ENCODE results near the gene FHIT. TPM values are rescaled to one million over a fixed set of nuclear protein-coding genes. Genes with fewer than 3 reads are reported as not detected.

The FHIT gene
- polyA plus RNA-seq, 1 of the 3 experiments (the other 2 are of a cell fraction): 0.41 TPM

DNA sequence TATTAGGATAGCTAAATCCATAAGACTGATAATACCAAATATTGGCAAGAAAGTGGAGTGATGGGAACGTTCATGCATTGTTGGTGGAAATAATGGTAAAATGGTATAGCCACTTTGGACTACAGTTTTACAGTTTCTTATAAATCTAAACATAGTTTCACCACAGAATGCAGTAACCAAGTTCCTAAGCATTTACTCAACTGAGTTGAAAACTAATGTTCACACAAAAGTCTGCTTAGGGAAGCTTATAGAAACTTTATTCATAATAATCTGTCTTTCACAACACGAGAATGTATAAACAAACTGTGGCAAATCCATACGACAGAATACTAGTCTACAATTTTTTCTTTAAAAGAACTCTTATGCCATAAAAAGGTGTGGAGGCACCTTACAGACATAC is 969.3 kb downstream of the FHIT start:
- ChIA-PET CTCF (no interaction called here), POLR2A (no interaction called here)
- no peak for DNase-seq
- Histone ChIP-seq H3K27ac (ENCODE audit: low read depth in 2 of 2, low read length in 1 of 2) (no peak overlapping the region), H3K4me1 (ENCODE audit: control insufficient read depth in 1 of 2, insufficient read depth in 2 of 2, low read depth in 1 of 2, low read length in 1 of 2) (no peaks in the 10 kb centered on the region), H3K4me2 (no peak overlapping the region), H2AFZ (ENCODE audit: low read depth) (no peak overlapping the region), H3K9ac (no peak overlapping the region), H3F3A (replicated peaks; ENCODE audit: insufficient read depth) (no peaks in the 10 kb centered on the region), H4K20me1 (ENCODE audit: insufficient read depth) (no peaks in the 10 kb centered on the region), H3K4me3 (ENCODE audit: low read depth in 2 of 2, low read length in 1 of 2) (no peak overlapping the region), H3K9me2 (no peaks in the 10 kb centered on the region), H3K9me3 (no peaks in the 10 kb centered on the region), H3K27me3 (ENCODE audit: insufficient read depth) (no peaks in the 10 kb centered on the region), H3K79me2 (ENCODE audit: insufficient read depth) (no peaks in the 10 kb centered on the region), H3K36me3 (replicated peaks in 1 of 2; ENCODE audit: control insufficient read depth in 1 of 2, insufficient read depth in 2 of 2, low read length in 1 of 2) (no peaks in the 10 kb centered on the region)
- 50% methylated on average over 3 of the region's 3 CpGs for WGBS (ENCODE audit: low lambda C conversion rate)
- TF ChIP-seq EP300 (IDR thresholded peaks at IDR 0.05; ENCODE audit: borderline replicate concordance in 1 of 2, low read depth in 1 of 2, low read length in 1 of 2) (no peak), NRF1 (IDR thresholded peaks at IDR 0.05; ENCODE audit: low read depth, low read length) (no peak), RCOR1 (IDR thresholded peaks at IDR 0.05; ENCODE audit: low read length) (no peak), FOSL2 (IDR thresholded peaks at IDR 0.05; ENCODE audit: borderline replicate concordance, low read depth) (no peak), CTCF (IDR thresholded peaks at IDR 0.05) (no peak), MXI1 (IDR thresholded peaks at IDR 0.05; ENCODE audit: low read depth, low read length) (no peak), TAF1 (IDR thresholded peaks at IDR 0.05; ENCODE audit: borderline replicate concordance, low read depth, low read length) (no peak), CHD2 (IDR thresholded peaks at IDR 0.05; ENCODE audit: low read length, partially characterized antibody) (no peak), SMC3 (IDR thresholded peaks at IDR 0.05; ENCODE audit: low read depth, low read length) (no peak), TEAD4 (IDR thresholded peaks at IDR 0.05; ENCODE audit: borderline replicate concordance, insufficient read depth) (no peak), RXRA (IDR thresholded peaks at IDR 0.05; ENCODE audit: borderline replicate concordance, low read depth) (no peak), GATA2 (CRISPR knock-in tag; IDR thresholded peaks at IDR 0.05) (no peak), FOXM1 (IDR thresholded peaks at IDR 0.05; ENCODE audit: low read depth) (no peak), TCF12 (IDR thresholded peaks at IDR 0.05) (no peak), JUND (IDR thresholded peaks at IDR 0.05) (no peak), USF1 (IDR thresholded peaks at IDR 0.05; ENCODE audit: borderline replicate concordance, low read depth) (no peak), FOXJ3 (CRISPR knock-in tag; IDR thresholded peaks at IDR 0.05) (no peak), SIN3A (IDR thresholded peaks at IDR 0.05; ENCODE audit: borderline replicate concordance, low read depth, low read length) (no peak)
- TF ChIP-seq, protein P1, sequence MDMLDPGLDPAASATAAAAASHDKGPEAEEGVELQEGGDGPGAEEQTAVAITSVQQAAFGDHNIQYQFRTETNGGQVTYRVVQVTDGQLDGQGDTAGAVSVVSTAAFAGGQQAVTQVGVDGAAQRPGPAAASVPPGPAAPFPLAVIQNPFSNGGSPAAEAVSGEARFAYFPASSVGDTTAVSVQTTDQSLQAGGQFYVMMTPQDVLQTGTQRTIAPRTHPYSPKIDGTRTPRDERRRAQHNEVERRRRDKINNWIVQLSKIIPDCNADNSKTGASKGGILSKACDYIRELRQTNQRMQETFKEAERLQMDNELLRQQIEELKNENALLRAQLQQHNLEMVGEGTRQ (IDR thresholded peaks at IDR 0.05; ENCODE audit: borderline replicate concordance, low read depth, low read length): no peak
- TF ChIP-seq, protein P2, sequence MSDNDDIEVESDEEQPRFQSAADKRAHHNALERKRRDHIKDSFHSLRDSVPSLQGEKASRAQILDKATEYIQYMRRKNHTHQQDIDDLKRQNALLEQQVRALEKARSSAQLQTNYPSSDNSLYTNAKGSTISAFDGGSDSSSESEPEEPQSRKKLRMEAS (IDR thresholded peaks at IDR 0.05; ENCODE audit: low read depth): no peak
